Gastroesophageal sphincter (tissue), 3 donors: ENCODE results near the gene CLDN11.

Experiments used
- CTCF ChIP-seq, 4 experiments: fragments of 200-600 bp in 2 of 4; fragments of 450-650 bp in 2 of 4; sonication (generic) in 1 of 4; IDR thresholded peaks; one replicate each; pipeline ENCODE4 v1.5.1; 2017 to 2019; ENCODE audit warnings: antibody characterized with exemption in 4 of 4, mild to moderate bottlenecking in 2 of 4, moderate library complexity in 2 of 4
- EP300 ChIP-seq: sonication (generic); formaldehyde crosslinking; IDR thresholded peaks from one replicate; pipeline ENCODE4 v1.6.1; 2017; ENCODE audit warnings: antibody characterized with exemption, mild to moderate bottlenecking
- POLR2A ChIP-seq, 2 donors: fragments of 450-650 bp; IDR thresholded peaks; one replicate each; pipeline ENCODE4 v1.6.1; 2017; ENCODE audit warnings: antibody characterized with exemption in 2 of 2, mild to moderate bottlenecking in 2 of 2, moderate library complexity in 1 of 2
- POLR2AphosphoS5 ChIP-seq: sonication (generic); formaldehyde crosslinking; IDR thresholded peaks from one replicate; pipeline ENCODE4 v1.6.1; 2017; ENCODE audit warnings: antibody characterized with exemption

GRCh38 chr3:170421111-170421641 is 2.5 kb downstream of the CLDN11 start:
- TF ChIP-seq POLR2AphosphoS5 (no peak), CTCF (IDR thresholded peaks at IDR 0.05) (no peak), POLR2A (IDR thresholded peaks at IDR 0.05) (no peak), EP300 (no peak)
